IPS-18c (cell line): ENCODE measurements around the gene CLEC19A.
A peak's percentile ranks its signal among the peaks of the same experiment; 100 is the strongest.

Experiments
- H3K4me3 ChIP-seq: 2 replicates; pipeline ENCODE4 v1.7.0; 2013; ENCODE audit warnings: low read depth, mild to moderate bottlenecking, low read length, moderate library complexity; ENCODE audit not compliant: insufficient read depth
- H3K9me3 ChIP-seq: one replicate; pipeline ENCODE4 v1.6.1; 2013; ENCODE audit warnings: mild to moderate bottlenecking, low read length, moderate library complexity; ENCODE audit not compliant: control insufficient read depth, insufficient read depth

CLEC19A gene

DNA sequence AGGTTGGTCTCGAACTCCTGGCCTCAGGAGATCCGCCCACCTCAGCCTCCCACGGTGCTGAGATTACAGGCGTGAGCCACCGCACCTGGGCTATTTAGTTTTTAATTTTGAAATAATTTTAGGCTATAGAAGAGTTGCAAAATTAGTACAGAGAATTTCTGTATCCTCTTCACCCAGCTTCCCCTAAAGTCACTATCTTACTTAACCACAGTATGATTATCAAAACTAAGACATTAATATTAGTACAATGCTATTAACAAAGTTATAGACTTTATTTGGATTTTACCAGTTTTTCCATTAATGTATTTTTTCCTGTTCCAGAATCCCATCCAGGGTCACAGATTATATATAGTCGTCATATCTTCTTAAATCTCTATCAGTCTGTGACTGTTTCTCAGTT lies 62.6 kb downstream of the CLEC19A start:
- Histone ChIP-seq H3K4me3 (no peak overlapping the region), H3K9me3 (no peaks in the 10 kb centered on the region)

DNA sequence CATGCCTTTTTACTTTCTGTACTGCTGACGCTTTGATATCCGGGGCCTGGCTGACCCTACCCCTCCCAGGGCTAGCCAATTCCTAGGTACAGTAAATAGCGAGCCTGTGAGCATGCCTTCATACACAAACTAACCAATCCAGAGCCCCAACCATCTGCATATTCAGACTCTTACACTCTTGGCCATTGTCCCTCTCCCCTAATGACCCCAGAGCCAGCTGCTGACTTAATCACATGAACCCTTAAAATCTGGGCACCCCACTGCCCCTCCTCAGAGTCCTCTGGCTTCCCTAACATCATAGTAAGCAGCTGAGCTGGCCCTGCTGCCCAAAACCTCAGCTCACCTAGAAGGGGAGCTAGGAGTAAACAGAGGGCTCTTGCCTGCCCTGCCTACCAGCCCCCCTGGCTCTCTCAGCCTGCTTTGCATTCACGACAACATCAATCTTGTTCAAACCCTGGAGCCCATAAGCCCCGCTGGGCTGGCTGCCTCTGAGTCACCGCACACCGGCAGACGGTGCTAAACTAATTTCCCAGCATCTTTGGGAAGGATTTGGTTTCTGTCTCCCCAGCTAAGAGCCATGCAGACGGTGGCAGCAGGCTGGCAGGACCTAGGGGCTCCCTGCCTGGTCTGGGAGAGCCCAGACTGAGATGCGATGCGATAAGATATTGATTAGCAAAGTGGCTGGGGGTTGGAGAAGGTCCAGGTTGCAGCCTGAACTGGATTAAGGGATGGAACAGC lies 63.2 kb downstream of the CLEC19A start:
- peak overlapping the region; percentile 31; the same call in 1 of the 2 replicates for H3K4me3 ChIP-seq
- H3K9me3 ChIP-seq, result no peaks in the 10 kb centered on the region

DNA sequence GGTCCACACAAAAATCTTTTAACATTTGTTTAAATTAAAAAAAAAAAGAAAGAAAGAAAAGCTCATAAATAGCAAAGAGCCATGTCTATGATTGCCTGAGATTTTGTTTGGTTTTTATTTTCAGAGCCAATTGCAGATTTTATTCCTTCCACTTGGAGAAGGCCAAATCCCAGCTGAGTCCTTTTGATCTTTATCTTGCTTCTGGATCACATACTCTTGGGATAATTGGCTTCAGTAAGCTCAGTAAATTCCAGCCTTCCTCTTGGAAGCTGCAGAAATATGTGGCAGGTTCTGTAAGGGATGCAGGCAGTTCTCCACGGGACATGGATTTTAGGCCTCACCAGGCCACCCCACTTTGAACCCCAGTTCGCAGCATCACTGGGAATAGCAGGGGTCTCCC lies 68.8 kb downstream of the CLEC19A start:
- no peaks in the 10 kb centered on the region for H3K9me3 ChIP-seq
- no peak overlapping the region for H3K4me3 ChIP-seq

DNA sequence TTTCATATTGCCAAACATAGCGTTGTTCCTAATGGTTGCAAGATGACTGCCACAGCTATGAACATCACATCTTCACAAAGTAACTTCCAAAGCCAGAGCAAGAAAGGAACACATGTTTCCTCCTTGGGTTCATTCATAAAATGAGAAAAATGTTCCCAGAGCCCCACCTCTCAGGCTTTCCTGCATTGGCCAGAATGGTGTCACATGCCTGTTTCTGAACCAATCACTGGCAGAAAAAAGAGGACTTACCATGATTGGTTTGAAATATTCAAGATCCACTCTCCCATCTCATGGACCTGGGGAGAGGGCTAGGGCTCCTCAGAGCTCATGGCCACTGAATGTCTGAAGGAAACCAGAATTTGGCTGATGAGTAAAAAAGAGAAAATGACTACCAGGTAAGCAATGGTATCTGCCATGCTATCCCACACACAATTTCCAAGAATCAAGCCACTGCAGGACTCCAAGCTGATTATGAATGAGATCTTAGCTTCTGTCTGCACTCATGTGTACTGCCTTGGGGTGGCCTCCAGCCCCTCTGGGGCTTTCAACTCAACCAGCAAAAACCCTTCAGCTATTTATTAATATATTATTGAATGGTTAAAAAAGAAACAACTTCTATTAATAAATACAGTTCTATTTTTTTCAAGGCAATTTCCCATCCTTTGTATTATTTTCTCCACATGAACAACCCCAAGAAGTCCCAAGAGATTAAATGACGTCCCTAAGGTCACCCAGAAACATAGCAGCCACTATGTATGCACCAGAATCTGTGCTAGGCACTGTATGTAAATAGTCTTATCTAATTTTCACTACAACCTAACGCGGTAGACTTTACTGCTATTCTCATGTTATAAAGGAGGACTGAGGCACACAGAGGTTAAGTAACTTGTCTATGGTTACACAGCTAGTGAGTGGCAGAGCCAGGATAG lies 70.8 kb downstream of the CLEC19A start:
- no peaks in the 10 kb centered on the region for H3K9me3 ChIP-seq
- no peak overlapping the region for H3K4me3 ChIP-seq

DNA sequence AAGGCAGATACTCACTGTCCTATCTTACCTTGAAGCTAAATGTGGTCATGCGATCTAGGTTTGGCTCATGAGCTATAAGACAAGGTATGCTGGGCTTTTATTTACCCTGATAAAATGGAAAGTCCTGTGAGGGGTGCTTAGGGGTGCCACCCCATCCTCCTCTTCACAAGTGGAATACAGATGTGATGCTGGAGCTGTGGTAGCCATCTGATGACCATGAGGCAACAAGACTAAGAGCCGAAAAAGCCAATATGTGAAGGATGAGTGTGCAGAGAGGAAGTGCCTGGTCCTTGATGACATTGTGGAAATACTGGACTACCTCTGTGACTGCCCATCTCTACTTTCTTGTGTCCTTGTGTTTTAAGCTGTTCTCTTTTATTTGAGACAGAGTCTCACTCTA lies 74.0 kb downstream of the CLEC19A start:
- no peaks in the 10 kb centered on the region for H3K9me3 ChIP-seq
- H3K4me3 ChIP-seq, result no peak overlapping the region
